AG04450 (cell line): ENCODE measurements around the gene BTG1. TPM values are rescaled to one million over a fixed set of nuclear protein-coding genes. Genes with fewer than 3 reads are reported as not detected.

Source experiments
- CTCF ChIA-PET: fragments of 300-600, 350-600 bp; formaldehyde crosslinking; extraction: SDS; loops from one replicate; lab custom pipeline; 2022; ENCODE audit warnings: antibody characterized with exemption, inconsistent platforms; lab: Charles Lee
- POLR2A ChIA-PET: fragments of 350-600 bp; formaldehyde crosslinking; extraction: SDS; loops from one replicate; lab custom pipeline; 2021; ENCODE audit warnings: antibody characterized with exemption, inconsistent platforms; lab: Yijun Ruan, JAX
- DNase-seq: peaks from one replicate; pipeline ENCODE4 v3.0.0-alpha.2; 2011; ENCODE audit warnings: low read depth, low spot score
- H3K27ac ChIP-seq: one replicate; pipeline ENCODE4 v1.5.1; 2012; ENCODE audit warnings: low read depth, low read length, control low read depth
- H3K27me3 ChIP-seq: one replicate; pipeline ENCODE4 v1.6.0; 2012; ENCODE audit warnings: low read length; ENCODE audit not compliant: control insufficient read depth, insufficient read depth
- H3K4me3 ChIP-seq: 2 replicates; pipeline ENCODE4 v1.5.1; 2011; ENCODE audit warnings: mild to moderate bottlenecking, low read depth, low read length, control low read depth
- H3K9me3 ChIP-seq: 2 replicates; pipeline ENCODE4 v1.5.1; 2012; ENCODE audit warnings: low read length; ENCODE audit not compliant: control insufficient read depth, insufficient read depth
- CTCF ChIP-seq: IDR thresholded peaks from 2 replicates; pipeline ENCODE4 v1.5.1; 2011; ENCODE audit warnings: low read depth, low read length, control low read depth, inconsistent platforms
- polyA plus RNA-seq: library from polyadenylated mRNA; depleted of rRNA; stranded (reverse); fragments of >200 nt; gene quantifications from 2 replicates; pipeline ENCODE4 v1.2.3, GENCODE V29; 2011

Gene BTG1
- polyA plus RNA-seq, 1 experiment, result 89.7 TPM

- no peak for TF ChIP-seq CTCF
- Histone ChIP-seq H3K4me3 (no peak overlapping the region), H3K9me3 (no peaks in the 10 kb centered on the region), H3K27ac (no peak overlapping the region), H3K27me3 (no peaks in the 10 kb centered on the region)
- ChIA-PET CTCF (no interaction called here), POLR2A (no interaction called here)
- no peak for DNase-seq
These were observed 32.7 kb upstream of the BTG1 start for GRCh38 chr12:92178340-92178739.

- ChIA-PET POLR2A (no interaction called here), CTCF (no interaction called here)
- H3K9me3 ChIP-seq, result no peaks in the 10 kb centered on the region
- DNase-seq, result no peak
- H3K27me3 ChIP-seq, result no peaks in the 10 kb centered on the region
- H3K4me3 ChIP-seq, result no peak overlapping the region
- no peak overlapping the region for H3K27ac ChIP-seq
- no peak for TF ChIP-seq CTCF
These were observed 31.0 kb upstream of the BTG1 start for GRCh38 chr12:92176646-92177045.

GRCh38 chr12:92175961-92176360 is 30.3 kb upstream of the BTG1 start:
- DNase-seq, result no peak
- no peaks in the 10 kb centered on the region for H3K27me3 ChIP-seq
- no peak overlapping the region for H3K27ac ChIP-seq
- POLR2A ChIA-PET, result no interaction called here
- no peak overlapping the region for H3K4me3 ChIP-seq
- CTCF ChIA-PET, result no interaction called here
- no peaks in the 10 kb centered on the region for H3K9me3 ChIP-seq
- no peak for TF ChIP-seq CTCF

GRCh38 chr12:92170050-92170449 is 24.4 kb upstream of the BTG1 start:
- no peaks in the 10 kb centered on the region for H3K9me3 ChIP-seq
- H3K4me3 ChIP-seq, result no peak overlapping the region
- no peak for DNase-seq
- TF ChIP-seq CTCF, result no peak
- no peaks in the 10 kb centered on the region for H3K27me3 ChIP-seq
- H3K27ac ChIP-seq, result no peak overlapping the region
- ChIA-PET POLR2A (no interaction called here), CTCF (no interaction called here)

- DNase-seq, result no peak
- ChIA-PET POLR2A (no interaction called here), CTCF (no interaction called here)
- TF ChIP-seq CTCF, result no peak
- H3K4me3 ChIP-seq, result no peak overlapping the region
- H3K27ac ChIP-seq, result no peak overlapping the region
- H3K9me3 ChIP-seq, result no peaks in the 10 kb centered on the region
- no peaks in the 10 kb centered on the region for H3K27me3 ChIP-seq
These were observed 21.4 kb upstream of the BTG1 start for GRCh38 chr12:92167075-92167474.
